PC-9 (cell line): ENCODE measurements around the gene DOCK4. TPM values are rescaled to one million over a fixed set of nuclear protein-coding genes. Genes with fewer than 3 reads are reported as not detected.

ENCODE experiments used
- BruUV-seq: library from RNA; stranded (reverse); fragments of 400-500 nt; replicated peaks from 2 replicates; lab custom pipeline; 2021; lab: Mats Ljungman, UMichigan
- CTCF ChIA-PET: fragments of 300-600 bp; sonication (Branson Sonifier 250); formaldehyde crosslinking; loops from one replicate; lab custom pipeline; 2022; ENCODE audit warnings: antibody characterized with exemption; lab: Charles Lee
- POLR2A ChIA-PET: fragments of 300-600 bp; sonication (Branson Sonifier 250); formaldehyde crosslinking; loops from one replicate; lab custom pipeline; 2022; ENCODE audit warnings: antibody characterized with exemption; ENCODE audit not compliant: unreplicated experiment; lab: Charles Lee
- DNase-seq, 2 experiments: peaks; one replicate each; pipeline versions ENCODE4 v3.0.0 to v3.0.0-alpha.2; 2015 to 2022; ENCODE audit warnings: mixed read lengths in 1 of 2
- H2AFZ ChIP-seq: fragments of 200-600 bp; sonication (generic); 2 replicates; pipeline ENCODE4 v1.8.1; 2017; ENCODE audit warnings: antibody characterized with exemption
- H3F3A ChIP-seq: fragments of 200-600 bp; sonication (generic); 2 replicates; pipeline ENCODE4 v1.8.1; 2017; ENCODE audit warnings: antibody characterized with exemption, mild to moderate bottlenecking, low read depth; ENCODE audit not compliant: insufficient read depth
- H3K27ac ChIP-seq: fragments of 200-600 bp; sonication (generic); 2 replicates; pipeline ENCODE4 v1.6.1; 2016; ENCODE audit warnings: mixed run types
- H3K27me3 ChIP-seq: fragments of 200-600 bp; sonication (generic); 2 replicates; pipeline ENCODE4 v1.6.1; 2016; ENCODE audit warnings: low read depth, mixed run types; ENCODE audit not compliant: insufficient read depth
- H3K36me3 ChIP-seq: fragments of 200-600 bp; sonication (generic); 2 replicates; pipeline ENCODE4 v1.6.1; 2016; ENCODE audit warnings: low read depth, mixed run types
- H3K4me1 ChIP-seq: fragments of 200-600 bp; sonication (generic); replicated peaks from 2 replicates; pipeline ENCODE4 v1.6.1; 2016; ENCODE audit warnings: mixed run types; ENCODE audit not compliant: insufficient read depth
- H3K4me2 ChIP-seq: fragments of 200-600 bp; sonication (generic); 2 replicates; pipeline ENCODE4 v1.6.1; 2017; ENCODE audit warnings: mixed run types
- H3K4me3 ChIP-seq: fragments of 200-600 bp; sonication (generic); 2 replicates; pipeline ENCODE4 v1.6.1; 2016; ENCODE audit warnings: mixed run types
- H3K79me2 ChIP-seq: fragments of 200-600 bp; sonication (generic); 2 replicates; pipeline ENCODE4 v1.6.1; 2017; ENCODE audit warnings: low read depth, mixed run types
- H3K9me2 ChIP-seq: fragments of 200-600 bp; sonication (generic); 2 replicates; pipeline ENCODE4 v1.8.1; 2017; ENCODE audit warnings: mild to moderate bottlenecking; ENCODE audit not compliant: insufficient read depth
- H3K9me3 ChIP-seq: fragments of 200-600 bp; sonication (generic); 2 replicates; pipeline ENCODE4 v1.8.1; 2016; ENCODE audit warnings: low read depth; ENCODE audit not compliant: insufficient read depth
- H4K20me1 ChIP-seq: fragments of 200-600 bp; sonication (generic); 2 replicates; pipeline ENCODE4 v1.8.1; 2017; ENCODE audit not compliant: insufficient read depth
- EZH2 ChIP-seq: fragments of 200-600 bp; sonication (generic); IDR thresholded peaks from 2 replicates; pipeline ENCODE4 v1.8.0; 2017; ENCODE audit warnings: antibody characterized with exemption, low read depth
- intact Hi-C: fragments of 100-400 bp; cut with micrococcal nuclease; formaldehyde crosslinking; loops from one replicate; pipeline ENCODE4 v1.10.0; 2022; ENCODE audit not compliant: unreplicated experiment
- total RNA-seq: library from RNA; stranded (reverse); gene quantifications from 2 replicates; pipeline ENCODE4 v1.2.3, GENCODE V29; 2021
- TF ChIP-seq, protein P1 (sequence below): fragments of 200-600 bp; sonication (generic); conservative IDR thresholded peaks from 2 replicates; pipeline ENCODE4 v1.6.1; 2017; ENCODE audit warnings: mixed run types, antibody characterized with exemption, mild to moderate bottlenecking, moderate library complexity

DOCK4 gene
- total RNA-seq, 1 experiment from 2014 or later, result 0.98 TPM

- Histone ChIP-seq H3K27ac (no peak overlapping the region), H3K4me3 (no peak overlapping the region), H3K79me2 (no peaks in the 10 kb centered on the region), H3K4me2 (no peak overlapping the region), H3K9me3 (no peaks in the 10 kb centered on the region), H3K36me3 (no peaks in the 10 kb centered on the region), H4K20me1 (no peaks in the 10 kb centered on the region), H2AFZ (no peak overlapping the region), H3K27me3 (no peaks in the 10 kb centered on the region), H3K9me2 (no peaks in the 10 kb centered on the region), H3K4me1 (no peaks in the 10 kb centered on the region), H3F3A (no peaks in the 10 kb centered on the region)
- ChIA-PET POLR2A (no interaction called here), CTCF (no interaction called here)
- intact Hi-C loops, result no loop called here
- no peak for DNase-seq
- no TSS peak for BruUV-seq
- no peak for TF ChIP-seq EZH2
- TF ChIP-seq, protein P1, sequence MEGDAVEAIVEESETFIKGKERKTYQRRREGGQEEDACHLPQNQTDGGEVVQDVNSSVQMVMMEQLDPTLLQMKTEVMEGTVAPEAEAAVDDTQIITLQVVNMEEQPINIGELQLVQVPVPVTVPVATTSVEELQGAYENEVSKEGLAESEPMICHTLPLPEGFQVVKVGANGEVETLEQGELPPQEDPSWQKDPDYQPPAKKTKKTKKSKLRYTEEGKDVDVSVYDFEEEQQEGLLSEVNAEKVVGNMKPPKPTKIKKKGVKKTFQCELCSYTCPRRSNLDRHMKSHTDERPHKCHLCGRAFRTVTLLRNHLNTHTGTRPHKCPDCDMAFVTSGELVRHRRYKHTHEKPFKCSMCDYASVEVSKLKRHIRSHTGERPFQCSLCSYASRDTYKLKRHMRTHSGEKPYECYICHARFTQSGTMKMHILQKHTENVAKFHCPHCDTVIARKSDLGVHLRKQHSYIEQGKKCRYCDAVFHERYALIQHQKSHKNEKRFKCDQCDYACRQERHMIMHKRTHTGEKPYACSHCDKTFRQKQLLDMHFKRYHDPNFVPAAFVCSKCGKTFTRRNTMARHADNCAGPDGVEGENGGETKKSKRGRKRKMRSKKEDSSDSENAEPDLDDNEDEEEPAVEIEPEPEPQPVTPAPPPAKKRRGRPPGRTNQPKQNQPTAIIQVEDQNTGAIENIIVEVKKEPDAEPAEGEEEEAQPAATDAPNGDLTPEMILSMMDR, result no peak
Measured at GRCh38 chr7:112052993-112053736, 153.0 kb downstream of the DOCK4 start.

GRCh38 chr7:112052498-112052897, 153.7 kb downstream of the DOCK4 start:
- no peak overlapping the region for H3K4me2 ChIP-seq
- H2AFZ ChIP-seq, result no peak overlapping the region
- H3K27me3 ChIP-seq, result no peaks in the 10 kb centered on the region
- H3K9me3 ChIP-seq, result no peaks in the 10 kb centered on the region
- no peaks in the 10 kb centered on the region for H3K4me1 ChIP-seq
- H3K27ac ChIP-seq, result no peak overlapping the region
- no peaks in the 10 kb centered on the region for H3K9me2 ChIP-seq
- TF ChIP-seq, protein P1, result no peak
- no peak for TF ChIP-seq EZH2
- no peaks in the 10 kb centered on the region for H3K36me3 ChIP-seq
- BruUV-seq, result no TSS peak
- no peaks in the 10 kb centered on the region for H3F3A ChIP-seq
- no peaks in the 10 kb centered on the region for H4K20me1 ChIP-seq
- H3K4me3 ChIP-seq, result no peak overlapping the region
- ChIA-PET CTCF (no interaction called here), POLR2A (interaction anchor here (0.7 kb wide), 1 partner anchor 101 kb away, joined by 9 read pairs; no protein-coding TSS in a partner anchor)
- H3K79me2 ChIP-seq, result no peaks in the 10 kb centered on the region
- intact Hi-C loops, result no loop called here
- DNase-seq, result no peak

GRCh38 chr7:112050250-112050881, 155.8 kb downstream of the DOCK4 start:
- H4K20me1 ChIP-seq, result no peaks in the 10 kb centered on the region
- H3K4me3 ChIP-seq, result no peak overlapping the region
- no peak for TF ChIP-seq EZH2
- TF ChIP-seq, protein P1, result no peak
- DNase-seq, result no peak
- no peaks in the 10 kb centered on the region for H3K36me3 ChIP-seq
- no peak overlapping the region for H3K27ac ChIP-seq
- no TSS peak for BruUV-seq
- ChIA-PET POLR2A (no interaction called here), CTCF (no interaction called here)
- no peak overlapping the region for H3K4me2 ChIP-seq
- intact Hi-C loops, result no loop called here
- H3F3A ChIP-seq, result no peaks in the 10 kb centered on the region
- H3K9me2 ChIP-seq, result no peaks in the 10 kb centered on the region
- no peaks in the 10 kb centered on the region for H3K9me3 ChIP-seq
- H3K27me3 ChIP-seq, result no peaks in the 10 kb centered on the region
- H3K4me1 ChIP-seq, result no peaks in the 10 kb centered on the region
- H3K79me2 ChIP-seq, result no peaks in the 10 kb centered on the region
- H2AFZ ChIP-seq, result no peak overlapping the region
